Fibroblast of mammary gland (primary cell): ENCODE measurements around the gene DEFB119.
"Not testable (repeated sequence)": the region's sequence is repeated elsewhere in the genome, so short reads cannot be mapped to it uniquely, and the experiment has no call there.

ENCODE experiments used
- DNase-seq: peaks from one replicate; pipeline ENCODE4 v3.0.0-alpha.2; 2010; ENCODE audit warnings: low read depth
- H3K4me3 ChIP-seq: 2 replicates; pipeline ENCODE4 v1.5.1; 2011; ENCODE audit warnings: low read depth, mild to moderate bottlenecking, low read length, moderate library complexity; ENCODE audit not compliant: control insufficient read depth
- TF ChIP-seq, protein P1 (sequence below): conservative IDR thresholded peaks from 2 replicates; pipeline ENCODE4 v1.5.1; 2011; ENCODE audit warnings: low read depth, low read length, inconsistent platforms; ENCODE audit not compliant: control insufficient read depth, insufficient read depth

Gene DEFB119

DNA sequence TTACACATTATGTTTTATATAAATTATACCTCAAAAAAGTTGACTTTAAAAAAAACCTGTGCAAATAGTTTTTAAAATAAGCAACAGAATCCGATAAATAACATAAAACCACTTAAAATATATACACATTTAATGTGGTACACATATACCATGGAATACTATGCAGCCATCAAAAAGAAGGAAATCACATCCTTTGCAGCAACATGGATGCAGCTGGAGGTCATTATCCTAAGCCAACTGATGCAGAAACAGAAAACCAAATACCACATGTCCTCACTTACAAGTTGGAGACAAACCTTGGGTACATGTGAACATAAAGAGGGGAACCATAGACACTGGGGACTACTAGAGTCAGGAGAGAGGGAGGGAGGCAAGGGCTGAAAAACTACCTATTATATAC, 19.6 kb upstream of the DEFB119 start:
- H3K4me3 ChIP-seq: no peak overlapping the region
- TF ChIP-seq, protein P1, sequence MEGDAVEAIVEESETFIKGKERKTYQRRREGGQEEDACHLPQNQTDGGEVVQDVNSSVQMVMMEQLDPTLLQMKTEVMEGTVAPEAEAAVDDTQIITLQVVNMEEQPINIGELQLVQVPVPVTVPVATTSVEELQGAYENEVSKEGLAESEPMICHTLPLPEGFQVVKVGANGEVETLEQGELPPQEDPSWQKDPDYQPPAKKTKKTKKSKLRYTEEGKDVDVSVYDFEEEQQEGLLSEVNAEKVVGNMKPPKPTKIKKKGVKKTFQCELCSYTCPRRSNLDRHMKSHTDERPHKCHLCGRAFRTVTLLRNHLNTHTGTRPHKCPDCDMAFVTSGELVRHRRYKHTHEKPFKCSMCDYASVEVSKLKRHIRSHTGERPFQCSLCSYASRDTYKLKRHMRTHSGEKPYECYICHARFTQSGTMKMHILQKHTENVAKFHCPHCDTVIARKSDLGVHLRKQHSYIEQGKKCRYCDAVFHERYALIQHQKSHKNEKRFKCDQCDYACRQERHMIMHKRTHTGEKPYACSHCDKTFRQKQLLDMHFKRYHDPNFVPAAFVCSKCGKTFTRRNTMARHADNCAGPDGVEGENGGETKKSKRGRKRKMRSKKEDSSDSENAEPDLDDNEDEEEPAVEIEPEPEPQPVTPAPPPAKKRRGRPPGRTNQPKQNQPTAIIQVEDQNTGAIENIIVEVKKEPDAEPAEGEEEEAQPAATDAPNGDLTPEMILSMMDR: no peak
- no peak for DNase-seq

GRCh38 chr20:31406115-31406514, 15.7 kb upstream of the DEFB119 start, which contains the start of gene DEFB121:
Gene DEFB121 (minus strand): TSS chr20:31406215. CDS start chr20:31406152, 63 bp downstream.
- no peak within 1 kb of the TSS for H3K4me3 ChIP-seq
- TF ChIP-seq, protein P1: no peak
- no peak for DNase-seq

- no peak for DNase-seq
- no peak overlapping the region for H3K4me3 ChIP-seq
- TF ChIP-seq, protein P1: no peak
These were observed 13.5 kb upstream of the DEFB119 start for GRCh38 chr20:31403886-31404285.

DNA sequence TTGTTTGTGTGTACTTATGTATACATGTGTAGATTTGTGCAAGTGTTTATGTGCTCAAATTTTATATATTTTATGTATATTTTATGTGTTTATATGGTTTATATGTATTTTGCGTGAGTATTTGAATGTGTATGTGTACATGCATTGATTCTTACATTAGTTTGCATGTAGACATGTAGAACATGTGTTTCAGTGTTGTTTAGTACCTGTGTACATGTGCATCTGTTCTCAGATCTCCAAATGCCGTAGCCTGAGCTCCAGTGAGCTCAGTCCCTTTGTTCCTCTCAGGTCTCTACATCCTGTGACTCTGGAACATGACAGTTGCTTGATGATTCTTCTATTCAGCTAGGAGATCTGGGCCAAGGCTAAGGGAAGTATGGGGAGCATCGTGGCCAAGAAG, 4.5 kb upstream of the DEFB119 start:
- H3K4me3 ChIP-seq: no peak overlapping the region
- TF ChIP-seq, protein P1: no peak
- no peak for DNase-seq

DNA sequence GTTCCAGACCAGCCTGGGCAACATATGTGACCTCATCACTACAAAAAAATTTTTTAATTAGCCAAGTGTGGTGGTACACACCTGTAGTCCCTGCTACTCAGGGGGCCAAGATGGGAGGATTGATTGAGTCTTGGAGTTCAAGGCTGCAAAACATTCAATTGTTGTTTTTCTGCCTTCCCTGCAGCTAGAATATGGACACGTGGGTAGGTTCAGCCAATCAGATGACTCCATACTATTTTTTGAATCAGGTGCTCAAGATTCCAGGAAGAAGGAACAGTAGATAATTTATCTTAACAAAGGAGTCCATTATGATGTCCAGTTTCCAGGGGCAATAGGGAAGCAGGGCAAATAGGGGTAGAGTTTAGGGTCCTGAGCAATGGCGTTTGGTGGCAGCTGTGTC, 2.4 kb upstream of the DEFB119 start:
- H3K4me3 ChIP-seq: no peak overlapping the region
- TF ChIP-seq, protein P1: no peak
- DNase-seq: no peak

GRCh38 chr20:31374346-31374745, 16.0 kb downstream of the DEFB119 start:
- DNase-seq: no peak
- TF ChIP-seq, protein P1: no peak
- no peak overlapping the region for H3K4me3 ChIP-seq

- DNase-seq: no peak
These were observed 22.1 kb downstream of the DEFB119 start, which contains the start of gene DEFB118 for GRCh38 chr20:31368301-31368700. Gene DEFB118 (plus strand): TSS chr20:31368601. CDS start chr20:31368651, 50 bp downstream.

DNA sequence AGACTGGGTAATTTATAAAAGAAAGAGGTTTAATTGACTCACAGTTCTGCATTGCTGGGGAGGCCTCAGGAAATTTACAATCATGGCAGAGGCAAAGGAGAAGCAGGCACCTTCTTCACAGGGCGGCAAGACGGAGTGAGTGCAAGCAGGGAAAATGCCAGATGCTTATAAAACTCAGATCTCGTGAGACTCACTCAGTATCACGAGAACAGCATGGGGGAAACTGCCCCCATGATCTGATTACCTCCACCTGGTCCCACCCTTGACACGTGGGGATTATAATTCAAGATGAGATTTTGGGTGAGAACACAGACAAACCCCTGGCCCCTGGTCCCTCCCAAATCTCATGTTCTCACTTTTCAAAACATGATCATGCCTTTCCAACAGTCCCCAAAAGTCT, 26.1 kb downstream of the DEFB119 start:
- not testable (repeated sequence) for DNase-seq

More at GRCh38 chr20:31368301-31368700, 22.1 kb downstream of the DEFB119 start, which contains the start of gene DEFB118:
- no peak within 1 kb of the TSS for H3K4me3 ChIP-seq
- TF ChIP-seq, protein P1: no peak

More for the DNA sequence above, 26.1 kb downstream of the DEFB119 start:
- H3K4me3 ChIP-seq: not testable (repeated sequence)
